Central memory CD8-positive, alpha-beta T cell (primary cell): ENCODE measurements around the gene SSU72.

Source experiments
- ATAC-seq: fragments of 150-1000 bp; cut with Tn5 transposase; replicated peaks from 2 replicates; pipeline ENCODE4 v1.10.0; 2022; ENCODE audit warnings: mild to moderate bottlenecking, moderate FRiP score, moderate number of reproducible peaks; ENCODE audit not compliant: poor library complexity, severe bottlenecking; ENCODE audit errors: extremely low read depth
- DNase-seq, 2 donors: peaks; one replicate each; pipeline ENCODE4 v3.0.0; 2021; ENCODE audit warnings: low spot score in 2 of 2
- H3K27ac Mint-ChIP-seq: one replicate; pipeline ENCODE4 v1.8.0; 2022; ENCODE audit warnings: low read depth, mild to moderate bottlenecking, moderate library complexity, mixed read lengths
- H3K27me3 Mint-ChIP-seq: one replicate; pipeline ENCODE4 v1.8.0; 2022; ENCODE audit warnings: mixed read lengths
- H3K36me3 Mint-ChIP-seq: one replicate; pipeline ENCODE4 v1.8.0; 2022; ENCODE audit warnings: mild to moderate bottlenecking, moderate library complexity, mixed read lengths; ENCODE audit not compliant: insufficient read depth
- H3K4me1 Mint-ChIP-seq: one replicate; pipeline ENCODE4 v1.8.0; 2022; ENCODE audit warnings: mixed read lengths
- H3K4me3 Mint-ChIP-seq: one replicate; pipeline ENCODE4 v1.8.0; 2022; ENCODE audit warnings: mild to moderate bottlenecking, moderate library complexity, mixed read lengths
- H3K9me3 Mint-ChIP-seq: one replicate; pipeline ENCODE4 v1.8.0; 2022; ENCODE audit warnings: mixed read lengths

SSU72 gene

GRCh38 chr1:1547011-1547410, 27.7 kb downstream of the SSU72 start:
- Mint-ChIP-seq H3K4me1 (peaks cover 4% of the 10 kb centered on the region), H3K27ac (peak overlapping the region; percentile 55), H3K27me3 (no peaks in the 10 kb centered on the region), H3K9me3 (no peaks in the 10 kb centered on the region), H3K4me3 (no peak overlapping the region), H3K36me3 (peaks cover 8% of the 10 kb centered on the region)
- DNase-seq (no peak), ATAC-seq (no peak)

GRCh38 chr1:1545946-1546737, 28.5 kb downstream of the SSU72 start:
- Mint-ChIP-seq H3K4me3 (no peak overlapping the region), H3K4me1 (no peaks in the 10 kb centered on the region), H3K27me3 (no peaks in the 10 kb centered on the region), H3K9me3 (no peaks in the 10 kb centered on the region), H3K27ac (peak overlapping the region; percentile 55), H3K36me3 (peaks cover 8% of the 10 kb centered on the region)
- DNase-seq (no peak), ATAC-seq (no peak)

GRCh38 chr1:1544544-1544943, 30.1 kb downstream of the SSU72 start:
- Mint-ChIP-seq H3K9me3 (no peaks in the 10 kb centered on the region), H3K27ac (no peak overlapping the region), H3K36me3 (peaks cover 8% of the 10 kb centered on the region), H3K4me1 (no peaks in the 10 kb centered on the region), H3K27me3 (no peaks in the 10 kb centered on the region), H3K4me3 (no peak overlapping the region)
- DNase-seq (no peak), ATAC-seq (no peak)

GRCh38 chr1:1543706-1544099, 31.0 kb downstream of the SSU72 start:
- H3K27me3 Mint-ChIP-seq, result no peaks in the 10 kb centered on the region
- H3K9me3 Mint-ChIP-seq, result no peaks in the 10 kb centered on the region
- H3K4me3 Mint-ChIP-seq, result no peak overlapping the region
- no peak overlapping the region for H3K27ac Mint-ChIP-seq
- no peaks in the 10 kb centered on the region for H3K4me1 Mint-ChIP-seq
- H3K36me3 Mint-ChIP-seq, result peaks cover 6% of the 10 kb centered on the region
- DNase-seq, result no peak
- ATAC-seq, result no peak

- no peak for DNase-seq
- Mint-ChIP-seq H3K4me1 (no peaks in the 10 kb centered on the region), H3K9me3 (no peaks in the 10 kb centered on the region), H3K36me3 (peaks cover 5% of the 10 kb centered on the region), H3K27me3 (no peaks in the 10 kb centered on the region), H3K4me3 (peak overlapping the region; percentile 37), H3K27ac (no peak overlapping the region)
- no peak for ATAC-seq
Measured at GRCh38 chr1:1542766-1543705, 31.6 kb downstream of the SSU72 start.

- Mint-ChIP-seq H3K27ac (no peak overlapping the region), H3K9me3 (no peaks in the 10 kb centered on the region), H3K4me3 (peak overlapping the region; percentile 37), H3K36me3 (peaks cover 5% of the 10 kb centered on the region), H3K4me1 (no peaks in the 10 kb centered on the region), H3K27me3 (no peaks in the 10 kb centered on the region)
- ATAC-seq (no peak), DNase-seq (no peak)
Measured at GRCh38 chr1:1541956-1542765, 32.5 kb downstream of the SSU72 start.

- peaks cover 5% of the 10 kb centered on the region for H3K36me3 Mint-ChIP-seq
- H3K27me3 Mint-ChIP-seq, result no peaks in the 10 kb centered on the region
- H3K4me3 Mint-ChIP-seq, result peak overlapping the region; percentile 46
- no peak overlapping the region for H3K27ac Mint-ChIP-seq
- ATAC-seq (no peak), DNase-seq (no peak)
- H3K4me1 Mint-ChIP-seq, result no peaks in the 10 kb centered on the region
- no peaks in the 10 kb centered on the region for H3K9me3 Mint-ChIP-seq
Measured at GRCh38 chr1:1540818-1541628, 33.6 kb downstream of the SSU72 start.

- Mint-ChIP-seq H3K9me3 (no peaks in the 10 kb centered on the region), H3K4me3 (peak within 1 kb of the TSS; percentile 61), H3K4me1 (no peaks in the 10 kb centered on the region), H3K27ac (no peak within 1 kb of the TSS), H3K36me3 (peaks cover 5% of the 10 kb centered on the region), H3K27me3 (no peaks in the 10 kb centered on the region)
- no peak for DNase-seq
- ATAC-seq, result peak; percentile 64
Measured at GRCh38 chr1:1540090-1540817, 34.4 kb downstream of the SSU72 start, which contains the start of gene TMEM240. Gene TMEM240, minus strand, starts transcription at chr1:1540624. Its CDS starts 278 bp downstream, at chr1:1540346.

GRCh38 chr1:1539310-1540089, 35.2 kb downstream of the SSU72 start:
- Mint-ChIP-seq H3K27me3 (no peaks in the 10 kb centered on the region), H3K4me3 (peak overlapping the region; percentile 61), H3K36me3 (peaks cover 5% of the 10 kb centered on the region), H3K9me3 (no peaks in the 10 kb centered on the region), H3K4me1 (no peaks in the 10 kb centered on the region), H3K27ac (no peak overlapping the region)
- DNase-seq (no peak), ATAC-seq (no peak)

GRCh38 chr1:1538989-1539309, 35.7 kb downstream of the SSU72 start:
- H3K4me3 Mint-ChIP-seq, result peak overlapping the region; percentile 61
- H3K9me3 Mint-ChIP-seq, result no peaks in the 10 kb centered on the region
- H3K27ac Mint-ChIP-seq, result no peak overlapping the region
- no peaks in the 10 kb centered on the region for H3K27me3 Mint-ChIP-seq
- ATAC-seq (no peak), DNase-seq (no peak)
- H3K36me3 Mint-ChIP-seq, result peaks cover 2% of the 10 kb centered on the region
- no peaks in the 10 kb centered on the region for H3K4me1 Mint-ChIP-seq

- no peak for ATAC-seq
- peak overlapping the region; percentile 61 for H3K4me3 Mint-ChIP-seq
- H3K27ac Mint-ChIP-seq, result no peak overlapping the region
- H3K4me1 Mint-ChIP-seq, result no peaks in the 10 kb centered on the region
- peaks cover 2% of the 10 kb centered on the region for H3K36me3 Mint-ChIP-seq
- no peaks in the 10 kb centered on the region for H3K9me3 Mint-ChIP-seq
- no peaks in the 10 kb centered on the region for H3K27me3 Mint-ChIP-seq
- no peak for DNase-seq
Measured at GRCh38 chr1:1538334-1538733, 36.3 kb downstream of the SSU72 start.
